Measurements from ENCODE around the gene HEXIM2.

The HEXIM2 gene, protein sequence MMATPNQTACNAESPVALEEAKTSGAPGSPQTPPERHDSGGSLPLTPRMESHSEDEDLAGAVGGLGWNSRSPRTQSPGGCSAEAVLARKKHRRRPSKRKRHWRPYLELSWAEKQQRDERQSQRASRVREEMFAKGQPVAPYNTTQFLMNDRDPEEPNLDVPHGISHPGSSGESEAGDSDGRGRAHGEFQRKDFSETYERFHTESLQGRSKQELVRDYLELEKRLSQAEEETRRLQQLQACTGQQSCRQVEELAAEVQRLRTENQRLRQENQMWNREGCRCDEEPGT

GRCh38 chr17:45161288-45162024, at the start of gene HEXIM2:
Gene HEXIM2, plus strand, starts transcription at chr17:45161875. Its CDS starts 919 bp downstream, at chr17:45162794.
- Histone ChIP-seq H3K36me3 (ENCODE audit: control insufficient read depth in 2 of 2, insufficient read depth in 1 of 2, low read length in 2 of 2) (peaks cover 5 to 9% of the 10 kb centered on the region in 2 experiments; a peak in 2 of 3 replicates), H3K4me1 (ENCODE audit: control insufficient read depth, insufficient read depth, low read length) (peaks cover 15% of the 10 kb centered on the region), H3K9me3 (ENCODE audit: control insufficient read depth, insufficient read depth, low read depth, low read length) (no peaks in the 10 kb centered on the region), H3K27ac (ENCODE audit: extremely low read depth, low read depth, low read length) (peak within 1 kb of the TSS; percentile 92), H3K4me3 (ENCODE audit: low read depth, low read length) (peak within 1 kb of the TSS; percentile 97)
- ChIA-PET POLR2A (interaction anchor here (0.6 to 9.4 kb wide), 27 partner anchors 10 to 604 kb away, joined by 3 to 700 read pairs (median 4); partner anchors contain the start of genes ACBD4, C1QL1, EFTUD2 and FZD2), CTCF (interaction anchor here (0.6 to 8.9 kb wide), 13 partner anchors 10 to 224 kb away, joined by 3 to 113 read pairs (median 4); partner anchors contain the start of genes ACBD4 and HEXIM1)
- TF ChIP-seq KLF7 (tag by site-specific recombination; IDR thresholded peaks at IDR 0.05; ENCODE audit: borderline replicate concordance) (peak; percentile 96), ZNF394 (tag by site-specific recombination; IDR thresholded peaks at IDR 0.05; ENCODE audit: borderline replicate concordance) (peak; percentile 81), ZNF221 (tag by site-specific recombination; IDR thresholded peaks at IDR 0.05; ENCODE audit: borderline replicate concordance) (no peak), PRDM4 (tag by site-specific recombination; IDR thresholded peaks at IDR 0.05) (peak; percentile 64; the same call in 1 of the 2 replicates), ZSCAN30 (tag by site-specific recombination; IDR thresholded peaks at IDR 0.05) (peak; percentile 96), KLF16 (tag by site-specific recombination; IDR thresholded peaks at IDR 0.05) (peak; percentile 99), ZEB2 (tag by site-specific recombination; IDR thresholded peaks at IDR 0.05) (peak; percentile 93), ZBTB20 (tag by site-specific recombination; IDR thresholded peaks at IDR 0.05) (peak; percentile 56; the same call in 1 of the 2 replicates), ZNF416 (tag by site-specific recombination; IDR thresholded peaks at IDR 0.05) (no peak), PATZ1 (tag by site-specific recombination; IDR thresholded peaks at IDR 0.05) (peak; percentile 85), ZNF501 (tag by site-specific recombination; IDR thresholded peaks at IDR 0.05) (peak; percentile 97), ZNF112 (tag by site-specific recombination; IDR thresholded peaks at IDR 0.05) (no peak), ZBTB17 (tag by site-specific recombination; IDR thresholded peaks at IDR 0.05) (peak; percentile 96)
- TF ChIP-seq, protein P1, sequence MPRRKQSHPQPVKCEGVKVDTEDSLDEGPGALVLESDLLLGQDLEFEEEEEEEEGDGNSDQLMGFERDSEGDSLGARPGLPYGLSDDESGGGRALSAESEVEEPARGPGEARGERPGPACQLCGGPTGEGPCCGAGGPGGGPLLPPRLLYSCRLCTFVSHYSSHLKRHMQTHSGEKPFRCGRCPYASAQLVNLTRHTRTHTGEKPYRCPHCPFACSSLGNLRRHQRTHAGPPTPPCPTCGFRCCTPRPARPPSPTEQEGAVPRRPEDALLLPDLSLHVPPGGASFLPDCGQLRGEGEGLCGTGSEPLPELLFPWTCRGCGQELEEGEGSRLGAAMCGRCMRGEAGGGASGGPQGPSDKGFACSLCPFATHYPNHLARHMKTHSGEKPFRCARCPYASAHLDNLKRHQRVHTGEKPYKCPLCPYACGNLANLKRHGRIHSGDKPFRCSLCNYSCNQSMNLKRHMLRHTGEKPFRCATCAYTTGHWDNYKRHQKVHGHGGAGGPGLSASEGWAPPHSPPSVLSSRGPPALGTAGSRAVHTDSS (tag by site-specific recombination; IDR thresholded peaks at IDR 0.05): no peak; the same call in 1 of the 2 replicates
- TF ChIP-seq, protein P2, sequence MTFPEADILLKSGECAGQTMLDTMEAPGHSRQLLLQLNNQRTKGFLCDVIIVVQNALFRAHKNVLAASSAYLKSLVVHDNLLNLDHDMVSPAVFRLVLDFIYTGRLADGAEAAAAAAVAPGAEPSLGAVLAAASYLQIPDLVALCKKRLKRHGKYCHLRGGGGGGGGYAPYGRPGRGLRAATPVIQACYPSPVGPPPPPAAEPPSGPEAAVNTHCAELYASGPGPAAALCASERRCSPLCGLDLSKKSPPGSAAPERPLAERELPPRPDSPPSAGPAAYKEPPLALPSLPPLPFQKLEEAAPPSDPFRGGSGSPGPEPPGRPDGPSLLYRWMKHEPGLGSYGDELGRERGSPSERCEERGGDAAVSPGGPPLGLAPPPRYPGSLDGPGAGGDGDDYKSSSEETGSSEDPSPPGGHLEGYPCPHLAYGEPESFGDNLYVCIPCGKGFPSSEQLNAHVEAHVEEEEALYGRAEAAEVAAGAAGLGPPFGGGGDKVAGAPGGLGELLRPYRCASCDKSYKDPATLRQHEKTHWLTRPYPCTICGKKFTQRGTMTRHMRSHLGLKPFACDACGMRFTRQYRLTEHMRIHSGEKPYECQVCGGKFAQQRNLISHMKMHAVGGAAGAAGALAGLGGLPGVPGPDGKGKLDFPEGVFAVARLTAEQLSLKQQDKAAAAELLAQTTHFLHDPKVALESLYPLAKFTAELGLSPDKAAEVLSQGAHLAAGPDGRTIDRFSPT (tag by site-specific recombination; IDR thresholded peaks at IDR 0.05): no peak
- TF ChIP-seq, protein P3, sequence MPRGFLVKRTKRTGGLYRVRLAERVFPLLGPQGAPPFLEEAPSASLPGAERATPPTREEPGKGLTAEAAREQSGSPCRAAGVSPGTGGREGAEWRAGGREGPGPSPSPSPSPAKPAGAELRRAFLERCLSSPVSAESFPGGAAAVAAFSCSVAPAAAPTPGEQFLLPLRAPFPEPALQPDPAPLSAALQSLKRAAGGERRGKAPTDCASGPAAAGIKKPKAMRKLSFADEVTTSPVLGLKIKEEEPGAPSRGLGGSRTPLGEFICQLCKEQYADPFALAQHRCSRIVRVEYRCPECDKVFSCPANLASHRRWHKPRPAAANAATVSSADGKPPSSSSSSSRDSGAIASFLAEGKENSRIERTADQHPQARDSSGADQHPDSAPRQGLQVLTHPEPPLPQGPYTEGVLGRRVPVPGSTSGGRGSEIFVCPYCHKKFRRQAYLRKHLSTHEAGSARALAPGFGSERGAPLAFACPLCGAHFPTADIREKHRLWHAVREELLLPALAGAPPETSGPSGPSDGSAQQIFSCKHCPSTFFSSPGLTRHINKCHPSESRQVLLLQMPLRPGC (tag by site-specific recombination; IDR thresholded peaks at IDR 0.05): peak; percentile 84; the same call in 1 of the 2 replicates
- TF ChIP-seq, protein P4, sequence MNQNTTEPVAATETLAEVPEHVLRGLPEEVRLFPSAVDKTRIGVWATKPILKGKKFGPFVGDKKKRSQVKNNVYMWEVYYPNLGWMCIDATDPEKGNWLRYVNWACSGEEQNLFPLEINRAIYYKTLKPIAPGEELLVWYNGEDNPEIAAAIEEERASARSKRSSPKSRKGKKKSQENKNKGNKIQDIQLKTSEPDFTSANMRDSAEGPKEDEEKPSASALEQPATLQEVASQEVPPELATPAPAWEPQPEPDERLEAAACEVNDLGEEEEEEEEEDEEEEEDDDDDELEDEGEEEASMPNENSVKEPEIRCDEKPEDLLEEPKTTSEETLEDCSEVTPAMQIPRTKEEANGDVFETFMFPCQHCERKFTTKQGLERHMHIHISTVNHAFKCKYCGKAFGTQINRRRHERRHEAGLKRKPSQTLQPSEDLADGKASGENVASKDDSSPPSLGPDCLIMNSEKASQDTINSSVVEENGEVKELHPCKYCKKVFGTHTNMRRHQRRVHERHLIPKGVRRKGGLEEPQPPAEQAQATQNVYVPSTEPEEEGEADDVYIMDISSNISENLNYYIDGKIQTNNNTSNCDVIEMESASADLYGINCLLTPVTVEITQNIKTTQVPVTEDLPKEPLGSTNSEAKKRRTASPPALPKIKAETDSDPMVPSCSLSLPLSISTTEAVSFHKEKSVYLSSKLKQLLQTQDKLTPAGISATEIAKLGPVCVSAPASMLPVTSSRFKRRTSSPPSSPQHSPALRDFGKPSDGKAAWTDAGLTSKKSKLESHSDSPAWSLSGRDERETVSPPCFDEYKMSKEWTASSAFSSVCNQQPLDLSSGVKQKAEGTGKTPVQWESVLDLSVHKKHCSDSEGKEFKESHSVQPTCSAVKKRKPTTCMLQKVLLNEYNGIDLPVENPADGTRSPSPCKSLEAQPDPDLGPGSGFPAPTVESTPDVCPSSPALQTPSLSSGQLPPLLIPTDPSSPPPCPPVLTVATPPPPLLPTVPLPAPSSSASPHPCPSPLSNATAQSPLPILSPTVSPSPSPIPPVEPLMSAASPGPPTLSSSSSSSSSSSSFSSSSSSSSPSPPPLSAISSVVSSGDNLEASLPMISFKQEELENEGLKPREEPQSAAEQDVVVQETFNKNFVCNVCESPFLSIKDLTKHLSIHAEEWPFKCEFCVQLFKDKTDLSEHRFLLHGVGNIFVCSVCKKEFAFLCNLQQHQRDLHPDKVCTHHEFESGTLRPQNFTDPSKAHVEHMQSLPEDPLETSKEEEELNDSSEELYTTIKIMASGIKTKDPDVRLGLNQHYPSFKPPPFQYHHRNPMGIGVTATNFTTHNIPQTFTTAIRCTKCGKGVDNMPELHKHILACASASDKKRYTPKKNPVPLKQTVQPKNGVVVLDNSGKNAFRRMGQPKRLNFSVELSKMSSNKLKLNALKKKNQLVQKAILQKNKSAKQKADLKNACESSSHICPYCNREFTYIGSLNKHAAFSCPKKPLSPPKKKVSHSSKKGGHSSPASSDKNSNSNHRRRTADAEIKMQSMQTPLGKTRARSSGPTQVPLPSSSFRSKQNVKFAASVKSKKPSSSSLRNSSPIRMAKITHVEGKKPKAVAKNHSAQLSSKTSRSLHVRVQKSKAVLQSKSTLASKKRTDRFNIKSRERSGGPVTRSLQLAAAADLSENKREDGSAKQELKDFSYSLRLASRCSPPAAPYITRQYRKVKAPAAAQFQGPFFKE (tag by site-specific recombination; IDR thresholded peaks at IDR 0.05; ENCODE audit: borderline replicate concordance): no peak

All from HEK293 (cell line).